ENCODE data around the gene SYNPO2. TPM values are rescaled to one million over a fixed set of nuclear protein-coding genes. Genes with fewer than 3 reads are reported as not detected.

SYNPO2 gene
- total RNA-seq, 4 donors from 2014 or later: 998 to 4,186 (median 1,764) TPM

- peak; percentile 69 to 72 for ATAC-seq
- Histone ChIP-seq H3K4me1 (peaks cover 59 to 65% of the 10 kb centered on the region in 2 donors), H3K4me3 (peak overlapping the region in 3 of 4 donors; percentile 11 to 33 (median 24)), H3K27me3 (no peaks in the 10 kb centered on the region), H3K9me3 (no peaks in the 10 kb centered on the region), H3K27ac (peak overlapping the region; percentile 87 to 99 (median 92)), H3K36me3 (no peaks in the 10 kb centered on the region)
- TF ChIP-seq POLR2A (IDR thresholded peaks at IDR 0.05) (no peak), CTCF (IDR thresholded peaks at IDR 0.05 in 4 of 5, conservative IDR thresholded peaks at IDR 0.05 in 1 of 5) (peak; percentile 63 to 84 (median 66))
- intact Hi-C loops (cut with DNase I; ENCODE audit: low total_unique reads) (loop anchor here (1.0 kb wide), 2 partner anchors 133 to 197 kb away; partner anchors contain the start of gene SEC24D), in situ Hi-C loops (cut with MboI; ENCODE audit: low sequenced_read_pairs in 4 of 4) (no loop called here)
- peak; percentile 64 to 81 for DNase-seq
These were observed 80.7 kb downstream of the SYNPO2 start for GRCh38 chr4:118969359-118969758.

DNA sequence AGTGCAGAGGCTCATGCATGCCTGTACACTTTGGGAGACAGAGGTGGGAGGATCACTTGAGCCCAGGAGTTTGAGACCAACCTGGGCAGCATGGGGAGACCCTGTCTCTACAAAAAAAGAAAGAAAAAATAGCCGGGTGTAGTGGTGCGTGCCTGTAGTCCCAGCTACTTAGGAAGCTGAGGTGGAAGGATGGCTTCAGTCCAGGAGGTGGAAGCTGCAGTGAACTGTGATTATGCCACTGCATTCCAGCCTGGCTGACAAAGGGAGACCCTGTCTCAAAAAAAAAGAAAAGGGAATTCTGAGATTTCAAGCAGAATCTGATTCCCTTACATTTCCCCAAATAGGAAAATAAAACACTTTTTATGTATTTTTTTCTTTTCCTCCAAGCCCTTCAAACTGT is 83.5 kb downstream of the SYNPO2 start:
- TF ChIP-seq POLR2A (IDR thresholded peaks at IDR 0.05): no peak
- no peak for TF ChIP-seq CTCF (IDR thresholded peaks at IDR 0.05 in 4 of 5, conservative IDR thresholded peaks at IDR 0.05 in 1 of 5)
- H3K4me1 ChIP-seq: peaks cover 55 to 71% of the 10 kb centered on the region in 2 donors
- ATAC-seq (no peak), DNase-seq (no peak)
- no peaks in the 10 kb centered on the region for H3K27me3 ChIP-seq
- H3K27ac ChIP-seq: peak overlapping the region; percentile 87 to 99 (median 92)
- no peak overlapping the region for H3K4me3 ChIP-seq
- in situ Hi-C loops (cut with MboI; ENCODE audit: low sequenced_read_pairs in 4 of 4) (loop anchor here (5.0 to 10.0 kb wide), 3 partner anchors 200 to 227 kb away; no protein-coding TSS in a partner anchor), intact Hi-C loops (cut with DNase I; ENCODE audit: low total_unique reads) (no loop called here)
- H3K36me3 ChIP-seq: no peaks in the 10 kb centered on the region
- H3K9me3 ChIP-seq: no peaks in the 10 kb centered on the region

GRCh38 chr4:118973295-118973694 is 84.6 kb downstream of the SYNPO2 start:
- H3K9me3 ChIP-seq: no peaks in the 10 kb centered on the region
- no peaks in the 10 kb centered on the region for H3K27me3 ChIP-seq
- peaks cover 46 to 59% of the 10 kb centered on the region in 2 donors for H3K4me1 ChIP-seq
- ATAC-seq (no peak), DNase-seq (no peak)
- no peak for TF ChIP-seq CTCF (IDR thresholded peaks at IDR 0.05 in 4 of 5, conservative IDR thresholded peaks at IDR 0.05 in 1 of 5)
- no peak for TF ChIP-seq POLR2A (IDR thresholded peaks at IDR 0.05)
- in situ Hi-C loops (cut with MboI; ENCODE audit: low sequenced_read_pairs in 4 of 4) (loop anchor here (5.0 to 10.0 kb wide), 3 partner anchors 201 to 228 kb away; no protein-coding TSS in a partner anchor), intact Hi-C loops (cut with DNase I; ENCODE audit: low total_unique reads) (no loop called here)
- peak overlapping the region; percentile 87 to 99 (median 92) for H3K27ac ChIP-seq
- H3K36me3 ChIP-seq: no peaks in the 10 kb centered on the region
- H3K4me3 ChIP-seq: no peak overlapping the region

GRCh38 chr4:118974758-118975157 is 86.1 kb downstream of the SYNPO2 start:
- Histone ChIP-seq H3K4me1 (peaks cover 40 to 46% of the 10 kb centered on the region in 2 donors), H3K36me3 (no peaks in the 10 kb centered on the region), H3K4me3 (peak overlapping the region in 3 of 4 donors; percentile 23 to 43 (median 39)), H3K27me3 (no peaks in the 10 kb centered on the region), H3K27ac (peak overlapping the region; percentile 87 to 99 (median 92)), H3K9me3 (no peaks in the 10 kb centered on the region)
- TF ChIP-seq POLR2A (IDR thresholded peaks at IDR 0.05): no peak
- no peak for TF ChIP-seq CTCF (IDR thresholded peaks at IDR 0.05 in 4 of 5, conservative IDR thresholded peaks at IDR 0.05 in 1 of 5)
- no peak for DNase-seq
- no peak for ATAC-seq
- in situ Hi-C loops (cut with MboI; ENCODE audit: low sequenced_read_pairs in 4 of 4) (loop anchor here (5.0 to 25.0 kb wide), 4 partner anchors 163 to 230 kb away; partner anchors contain the start of gene MYOZ2 (in 1 of the 4)), intact Hi-C loops (cut with DNase I; ENCODE audit: low total_unique reads) (no loop called here)

All from gastrocnemius medialis (tissue), 4 donors.